ENCODE measurements around the gene CAMTA1.

- TF ChIP-seq ZBTB33 (IDR thresholded peaks at IDR 0.05; ENCODE audit: borderline replicate concordance, low read depth), result no peak
- no peak for TF ChIP-seq TCF12 (IDR thresholded peaks at IDR 0.05)
- TF ChIP-seq REST (IDR thresholded peaks at IDR 0.05; ENCODE audit: low read depth, low read length), result no peak
- no peak for TF ChIP-seq TAF1 (IDR thresholded peaks at IDR 0.05; ENCODE audit: borderline replicate concordance, low read depth, low read length)
- TF ChIP-seq ELF1 (IDR thresholded peaks at IDR 0.05), result no peak
- no peak for TF ChIP-seq CTCF (IDR thresholded peaks at IDR 0.05)
- no peak for TF ChIP-seq SIN3A (IDR thresholded peaks at IDR 0.05; ENCODE audit: borderline replicate concordance, low read depth, low read length)
- no peak for TF ChIP-seq EZH2phosphoT487 (IDR thresholded peaks at IDR 0.05; ENCODE audit: borderline replicate concordance, low read depth)
- TF ChIP-seq RCOR1 (IDR thresholded peaks at IDR 0.05; ENCODE audit: low read length), result no peak
- TF ChIP-seq EP300 (IDR thresholded peaks at IDR 0.05; ENCODE audit: borderline replicate concordance in 1 of 2, low read depth in 1 of 2, low read length in 1 of 2), result no peak
- no peak for TF ChIP-seq NRF1 (IDR thresholded peaks at IDR 0.05; ENCODE audit: low read depth, low read length)
These were observed 747.8 kb downstream of the CAMTA1 start for GRCh38 chr1:7533006-7533405.
